ENCODE results near the gene OR8H2.

- TF ChIP-seq FOXJ3 (CRISPR knock-in tag; IDR thresholded peaks at IDR 0.05): no peak
- TF ChIP-seq EZH2phosphoT487 (IDR thresholded peaks at IDR 0.05; ENCODE audit: borderline replicate concordance, low read depth): no peak
- TF ChIP-seq USF1 (IDR thresholded peaks at IDR 0.05; ENCODE audit: borderline replicate concordance, low read depth): no peak
- TF ChIP-seq YY1 (IDR thresholded peaks at IDR 0.05; ENCODE audit: low read depth): no peak
- no peak for TF ChIP-seq CTCF (IDR thresholded peaks at IDR 0.05)
- no peak for TF ChIP-seq EP300 (IDR thresholded peaks at IDR 0.05; ENCODE audit: borderline replicate concordance in 1 of 2, low read depth in 1 of 2, low read length in 1 of 2)
- no peak for TF ChIP-seq ELF1 (IDR thresholded peaks at IDR 0.05)
- TF ChIP-seq RAD21 (IDR thresholded peaks at IDR 0.05; ENCODE audit: low read length): no peak
- no peak for TF ChIP-seq FOSL2 (IDR thresholded peaks at IDR 0.05; ENCODE audit: borderline replicate concordance, low read depth)
- TF ChIP-seq POLR2AphosphoS5 (IDR thresholded peaks at IDR 0.05; ENCODE audit: low read depth, low read length): no peak
These were observed 36.7 kb downstream of the OR8H2 start, which contains the start of gene OR8J3 for GRCh38 chr11:56140151-56140661.
